T-cell (primary cell): ENCODE results near the gene AGBL1. TPM values are rescaled to one million over a fixed set of nuclear protein-coding genes. Genes with fewer than 3 reads are reported as not detected.

Experiments
- ATAC-seq, 4 experiments: fragments of 200-7000 bp in 3 of 4; fragments of 150-1000 bp in 1 of 4; cut with Tn5 transposase; replicated peaks in 1 of 4; 1 replicate in 3 of 4; 2 replicates in 1 of 4; pipeline ENCODE4 v1.10.0; 2021; ENCODE audit warnings: moderate library complexity in 3 of 4, mild to moderate bottlenecking in 2 of 4, moderate number of reproducible peaks in 1 of 4
- CTCF ChIA-PET, 2 donors: fragments of 300-600 bp; sonication (Branson Sonifier 250); formaldehyde crosslinking; loops; one replicate each; lab custom pipeline; 2022; ENCODE audit warnings: antibody characterized with exemption in 2 of 2; lab: Charles Lee
- POLR2A ChIA-PET, 2 donors: fragments of 300-600 bp; sonication (Branson Sonifier 250); formaldehyde crosslinking; loops; one replicate each; lab custom pipeline; 2022; ENCODE audit warnings: antibody characterized with exemption in 2 of 2; lab: Charles Lee
- DNase-seq, 35 experiments: peaks; one replicate each; pipeline versions ENCODE4 v3.0.0 to v3.0.0-alpha.2; 2013 to 2023
- H3K27ac ChIP-seq: one replicate; pipeline ENCODE4 v1.5.1; 2013; ENCODE audit warnings: low read length
- H3K27me3 ChIP-seq, 2 experiments: replicated peaks in 1 of 2; 1 replicate in 1 of 2; 2 replicates in 1 of 2; pipeline versions ENCODE4 v1.6.1 to v1.7.0; 2013; ENCODE audit warnings: low read length in 1 of 2, mixed read lengths in 1 of 2; ENCODE audit not compliant: control insufficient read depth in 2 of 2, insufficient read depth in 2 of 2; ENCODE audit errors: extremely low read depth in 1 of 2
- H3K36me3 ChIP-seq, 2 donors: 1 replicate in 1 of 2; 2 replicates in 1 of 2; pipeline versions ENCODE4 v1.6.1 to v1.7.0; 2013; ENCODE audit warnings: low read length in 1 of 2; ENCODE audit not compliant: control insufficient read depth in 2 of 2, insufficient read depth in 1 of 2; ENCODE audit errors: extremely low read depth in 1 of 2
- H3K4me1 ChIP-seq, 2 experiments: 1 replicate in 1 of 2; 2 replicates in 1 of 2; pipeline versions ENCODE4 v1.6.1 to v1.7.0; 2013; ENCODE audit warnings: low read length in 2 of 2, mixed read lengths in 1 of 2; ENCODE audit not compliant: insufficient read depth in 2 of 2, control insufficient read depth in 1 of 2; ENCODE audit errors: extremely low read depth in 1 of 2
- H3K4me3 ChIP-seq, 2 donors: 1 replicate in 1 of 2; 2 replicates in 1 of 2; pipeline versions ENCODE4 v1.5.1 to v1.7.0; 2013; ENCODE audit warnings: mild to moderate bottlenecking in 2 of 2, low read length in 1 of 2, moderate library complexity in 1 of 2; ENCODE audit not compliant: control insufficient read depth in 1 of 2; ENCODE audit errors: extremely low read depth in 1 of 2
- H3K9me3 ChIP-seq: 2 replicates; pipeline ENCODE4 v1.7.0; 2013
- H3K27ac Mint-ChIP-seq, 2 donors: one replicate each; pipeline ENCODE4 v1.8.0; 2020 to 2021; ENCODE audit warnings: mild to moderate bottlenecking in 2 of 2, mixed read lengths in 2 of 2
- H3K27me3 Mint-ChIP-seq, 2 donors: one replicate each; pipeline ENCODE4 v1.8.0; 2021 to 2022; ENCODE audit warnings: mixed read lengths in 2 of 2
- H3K36me3 Mint-ChIP-seq: one replicate; pipeline ENCODE4 v1.8.0; 2021; ENCODE audit warnings: mixed read lengths
- H3K4me1 Mint-ChIP-seq, 3 donors: one replicate each; pipeline ENCODE4 v1.8.0; 2020 to 2022; ENCODE audit warnings: mixed read lengths in 3 of 3, mild to moderate bottlenecking in 1 of 3
- H3K4me3 Mint-ChIP-seq, 3 donors: one replicate each; pipeline ENCODE4 v1.8.0; 2020 to 2022; ENCODE audit warnings: mild to moderate bottlenecking in 3 of 3, mixed read lengths in 3 of 3, moderate library complexity in 3 of 3
- H3K9me3 Mint-ChIP-seq, 3 donors: one replicate each; pipeline ENCODE4 v1.8.0; 2020 to 2022; ENCODE audit warnings: mixed read lengths in 3 of 3
- WGBS: methylation state at CpG from one replicate; pipeline ENCODE4 v1.1.5; 2013; ENCODE audit warnings: missing lambda C conversion rate; ENCODE audit not compliant: insufficient coverage; 5-methylcytosine and 5-hydroxymethylcytosine counted together
- total RNA-seq, 35 experiments: library from RNA in 6 of 35; stranded (reverse) in 6 of 35; fragments of 120-200 nt in 1 of 35; gene quantifications; one replicate each; pipeline versions ENCODE4 v1.2.1 to v1.2.4 and lab custom pipeline; 2013 to 2026

AGBL1 gene
- total RNA-seq, 5 donors from 2014 or later (not counting 1 experiment from before 2014, with no cell fraction given), result not detected

DNA sequence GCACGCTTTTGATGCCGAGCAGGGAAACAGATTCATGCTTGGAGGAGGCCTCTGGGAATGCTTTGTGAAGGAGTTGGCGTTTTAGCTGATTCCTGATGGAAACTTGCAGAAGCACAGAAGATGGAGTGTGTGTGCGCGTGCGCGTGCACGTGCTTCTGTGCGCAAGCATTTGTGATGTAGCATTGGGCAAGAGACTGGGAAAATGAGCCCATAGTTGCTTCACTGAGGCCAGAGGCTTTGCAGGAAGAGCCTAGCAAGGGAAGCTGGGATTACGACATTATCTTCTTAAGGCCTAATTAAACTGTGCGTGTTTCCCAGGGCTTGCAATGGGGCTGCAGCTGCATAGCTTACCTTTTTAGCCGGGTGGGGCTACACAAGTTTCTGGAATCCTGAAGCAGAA, 18.1 kb upstream of the AGBL1 start:
- Histone ChIP-seq H3K9me3 (no peaks in the 10 kb centered on the region), H3K4me1 (no peaks in the 10 kb centered on the region), H3K27ac (no peak overlapping the region), H3K4me3 (no peak overlapping the region), H3K27me3 (peaks cover 0 to 24% of the 10 kb centered on the region in 2 experiments), H3K36me3 (no peaks in the 10 kb centered on the region)
- CTCF ChIA-PET, result no interaction called here
- Mint-ChIP-seq H3K27ac (no peak overlapping the region), H3K4me1 (no peaks in the 10 kb centered on the region), H3K27me3 (peaks cover 16 to 24% of the 10 kb centered on the region in 2 donors), H3K9me3 (no peaks in the 10 kb centered on the region), H3K4me3 (no peak overlapping the region), H3K36me3 (no peaks in the 10 kb centered on the region)
- POLR2A ChIA-PET, result no interaction called here
- DNase-seq (no peak), ATAC-seq (no peak)
- 94% methylated on average over 12 of the region's 12 CpGs for WGBS

DNA sequence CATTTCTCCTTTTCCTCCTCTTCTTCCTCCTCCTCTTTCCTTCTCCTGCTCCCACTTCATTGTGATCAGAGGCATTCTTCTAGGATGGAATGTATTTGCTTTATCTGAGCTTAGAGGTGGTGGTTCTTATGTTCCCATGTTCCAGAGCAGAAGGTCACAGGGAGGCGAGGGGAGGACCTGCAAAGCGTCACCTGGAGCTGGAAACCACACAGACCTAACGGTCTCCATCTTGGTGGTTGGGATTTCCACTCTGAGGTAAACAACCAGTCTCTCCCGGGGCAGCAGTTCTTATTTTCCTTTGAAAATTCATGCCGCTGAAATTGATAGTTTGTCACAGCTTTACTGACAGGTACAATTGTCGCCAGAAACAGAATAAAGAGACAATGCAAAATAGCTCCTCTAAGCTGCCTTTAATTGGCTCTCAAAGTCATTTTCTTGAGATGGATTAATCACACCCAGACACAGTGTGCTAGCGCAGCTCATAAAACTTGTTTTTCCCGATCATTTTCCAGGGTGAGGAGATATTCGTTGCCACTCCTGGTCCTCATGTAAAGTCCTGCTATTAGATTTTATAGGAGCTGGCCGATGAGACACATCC, 16.9 kb upstream of the AGBL1 start:
- ATAC-seq (no peak), DNase-seq (no peak)
- Mint-ChIP-seq H3K9me3 (peaks cover 2 to 9% (median 8%) of the 10 kb centered on the region in 3 donors), H3K27me3 (peaks cover 16 to 25% of the 10 kb centered on the region in 2 donors), H3K4me1 (no peaks in the 10 kb centered on the region), H3K27ac (no peak overlapping the region), H3K4me3 (no peak overlapping the region), H3K36me3 (no peaks in the 10 kb centered on the region)
- H3K36me3 ChIP-seq, result no peaks in the 10 kb centered on the region
- no peak overlapping the region for H3K4me3 ChIP-seq
- WGBS, result 67% methylated on average over 9 of the region's 10 CpGs
- H3K27ac ChIP-seq, result no peak overlapping the region
- ChIA-PET POLR2A (no interaction called here), CTCF (no interaction called here)
- peaks cover 0 to 26% of the 10 kb centered on the region in 2 experiments for H3K27me3 ChIP-seq
- H3K9me3 ChIP-seq, result no peaks in the 10 kb centered on the region
- H3K4me1 ChIP-seq, result no peaks in the 10 kb centered on the region

DNA sequence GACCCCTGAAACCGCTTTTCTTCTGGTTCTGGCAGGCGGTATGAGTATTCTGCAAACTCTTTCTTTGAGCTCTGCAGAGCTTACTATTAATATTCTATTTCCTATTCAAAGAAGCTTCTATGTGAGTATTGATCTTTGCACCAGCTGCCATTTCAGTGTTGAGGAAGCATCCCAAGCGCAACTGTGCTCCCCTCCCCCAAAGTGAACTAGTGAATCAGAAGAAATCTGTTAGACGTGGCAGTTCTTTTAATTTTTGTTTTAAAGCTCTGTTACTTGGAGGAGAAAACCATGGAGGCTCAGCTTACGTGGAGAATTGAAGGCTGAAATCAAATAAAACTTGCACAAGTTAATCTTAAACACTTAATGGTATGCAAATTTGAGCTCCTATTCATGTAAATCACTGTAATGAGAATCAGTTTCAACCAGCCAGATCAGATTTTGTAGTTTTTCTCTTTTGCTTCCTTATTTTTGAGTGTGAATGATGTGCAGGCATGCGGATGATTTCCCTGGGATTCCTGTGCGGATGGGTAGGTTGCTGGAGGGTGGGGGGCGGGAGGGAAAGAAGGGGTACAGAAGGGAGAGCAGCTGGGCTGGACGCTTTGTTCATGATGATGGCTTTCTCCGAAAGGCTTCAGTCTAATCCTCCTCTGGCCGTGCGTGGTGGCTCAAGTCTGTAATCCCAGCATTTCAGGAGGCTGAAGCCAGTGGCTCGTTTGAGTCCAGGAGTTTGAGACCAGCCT, 16.1 kb upstream of the AGBL1 start:
- ChIA-PET POLR2A (no interaction called here), CTCF (no interaction called here)
- no peaks in the 10 kb centered on the region for H3K9me3 ChIP-seq
- no peaks in the 10 kb centered on the region for H3K36me3 ChIP-seq
- H3K27ac ChIP-seq, result no peak overlapping the region
- H3K4me3 Mint-ChIP-seq, result no peak overlapping the region
- H3K4me1 ChIP-seq, result no peaks in the 10 kb centered on the region
- H3K27me3 Mint-ChIP-seq, result peaks cover 16 to 25% of the 10 kb centered on the region in 2 donors
- H3K4me1 Mint-ChIP-seq, result no peaks in the 10 kb centered on the region
- H3K4me3 ChIP-seq, result no peak overlapping the region
- H3K27me3 ChIP-seq, result peaks cover 0 to 26% of the 10 kb centered on the region in 2 experiments
- peaks cover 2 to 9% (median 8%) of the 10 kb centered on the region in 3 donors for H3K9me3 Mint-ChIP-seq
- ATAC-seq (no peak), DNase-seq (no peak)
- no peak overlapping the region for H3K27ac Mint-ChIP-seq
- WGBS, result 80% methylated on average over 7 of the region's 13 CpGs
- H3K36me3 Mint-ChIP-seq, result no peaks in the 10 kb centered on the region

DNA sequence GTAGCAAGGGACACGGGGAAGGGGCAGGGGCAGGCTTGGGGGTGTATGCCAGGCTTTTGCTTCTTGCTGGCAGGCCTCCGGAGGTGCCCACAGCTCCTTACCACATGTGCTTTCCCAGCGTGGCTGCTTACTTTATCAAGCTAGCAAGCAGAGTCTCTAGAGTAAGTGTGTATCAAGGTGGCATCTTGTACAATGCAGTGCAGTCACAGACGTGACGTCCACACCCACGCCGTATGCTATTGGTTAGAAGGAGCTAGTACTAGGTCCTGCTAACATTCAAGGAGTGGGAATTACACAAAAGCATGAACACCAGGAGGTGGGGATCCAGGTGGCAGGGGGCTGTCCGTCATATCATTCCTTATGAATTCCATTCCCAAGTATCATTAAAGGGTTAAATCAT, 15.3 kb upstream of the AGBL1 start:
- no peaks in the 10 kb centered on the region for H3K4me1 ChIP-seq
- H3K4me3 ChIP-seq, result no peak overlapping the region
- WGBS, result 88% methylated on average over 6 of the region's 8 CpGs
- H3K27ac ChIP-seq, result no peak overlapping the region
- H3K9me3 ChIP-seq, result no peaks in the 10 kb centered on the region
- no peaks in the 10 kb centered on the region for H3K36me3 Mint-ChIP-seq
- POLR2A ChIA-PET, result no interaction called here
- no peak overlapping the region for H3K4me3 Mint-ChIP-seq
- CTCF ChIA-PET, result no interaction called here
- peaks cover 2 to 9% (median 8%) of the 10 kb centered on the region in 3 donors for H3K9me3 Mint-ChIP-seq
- H3K36me3 ChIP-seq, result no peaks in the 10 kb centered on the region
- H3K27me3 ChIP-seq, result peaks cover 0 to 26% of the 10 kb centered on the region in 2 experiments
- DNase-seq (no peak), ATAC-seq (no peak)
- no peaks in the 10 kb centered on the region for H3K4me1 Mint-ChIP-seq
- no peak overlapping the region for H3K27ac Mint-ChIP-seq
- peaks cover 16 to 25% of the 10 kb centered on the region in 2 donors for H3K27me3 Mint-ChIP-seq

DNA sequence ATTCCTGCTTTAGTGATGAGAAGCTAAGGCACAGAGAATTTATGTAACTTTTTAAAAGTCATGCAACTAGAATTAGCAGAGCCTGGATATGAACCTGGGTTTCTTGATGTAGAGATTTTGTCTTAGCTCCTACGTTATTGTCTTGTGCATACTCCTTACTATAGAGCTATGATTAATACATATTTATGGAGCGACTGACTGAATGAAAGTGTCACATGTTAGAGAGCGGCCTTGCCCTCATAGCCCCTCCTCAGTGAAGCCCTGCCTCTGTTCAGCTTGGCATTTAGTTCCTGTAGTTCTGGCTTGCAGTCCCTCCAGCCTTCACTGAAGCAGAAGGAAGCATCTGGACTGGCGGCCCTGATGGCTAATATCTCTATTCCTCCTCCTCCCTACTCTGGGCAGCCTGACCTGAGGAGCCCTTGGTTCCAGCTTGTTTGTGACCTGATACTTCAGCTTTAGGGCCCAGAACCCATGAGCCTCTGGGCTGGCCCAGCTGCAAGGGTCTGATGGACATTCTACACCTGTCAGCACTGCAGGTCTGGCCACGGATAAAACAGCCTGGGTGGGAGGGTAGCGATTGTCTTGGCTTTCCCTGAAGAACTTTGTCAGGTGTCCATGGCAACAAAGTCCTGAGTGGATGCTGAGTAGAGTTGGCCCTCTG, 13.4 kb upstream of the AGBL1 start:
- no peaks in the 10 kb centered on the region for H3K4me1 ChIP-seq
- Mint-ChIP-seq H3K9me3 (peaks cover 2 to 9% (median 8%) of the 10 kb centered on the region in 3 donors), H3K4me1 (no peaks in the 10 kb centered on the region), H3K36me3 (no peaks in the 10 kb centered on the region), H3K27me3 (peaks cover 11 to 25% of the 10 kb centered on the region in 2 donors), H3K4me3 (no peak overlapping the region), H3K27ac (no peak overlapping the region)
- H3K9me3 ChIP-seq, result no peaks in the 10 kb centered on the region
- H3K36me3 ChIP-seq, result no peaks in the 10 kb centered on the region
- ATAC-seq (no peak), DNase-seq (no peak)
- peaks cover 0 to 22% of the 10 kb centered on the region in 2 experiments for H3K27me3 ChIP-seq
- no peak overlapping the region for H3K4me3 ChIP-seq
- H3K27ac ChIP-seq, result no peak overlapping the region
- CTCF ChIA-PET, result no interaction called here
- 66% methylated on average over 5 of the region's 6 CpGs for WGBS
- POLR2A ChIA-PET, result no interaction called here

DNA sequence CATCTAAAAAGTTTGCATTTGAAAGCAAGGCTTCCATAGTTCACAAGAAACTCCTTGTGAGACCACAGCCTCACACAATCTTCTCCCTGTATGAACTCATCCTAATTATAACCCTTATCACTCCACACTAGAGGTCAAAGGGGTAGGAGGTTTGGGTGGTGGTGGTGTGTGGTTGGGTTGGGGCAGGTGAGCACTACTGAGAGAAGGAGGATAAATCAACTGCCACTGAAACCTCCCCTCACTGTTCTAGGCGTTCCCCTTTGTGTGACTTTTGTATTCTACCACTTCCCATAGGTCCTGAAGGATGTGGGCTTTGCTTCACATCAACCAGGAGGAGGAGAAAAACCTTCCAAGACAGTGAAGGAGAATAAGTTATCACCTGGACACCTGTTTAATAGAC, 6.4 kb upstream of the AGBL1 start:
- H3K4me3 Mint-ChIP-seq, result no peak overlapping the region
- no peaks in the 10 kb centered on the region for H3K9me3 Mint-ChIP-seq
- Histone ChIP-seq H3K27me3 (peaks cover 0 to 5% of the 10 kb centered on the region in 2 experiments), H3K27ac (no peak overlapping the region), H3K4me1 (no peaks in the 10 kb centered on the region), H3K9me3 (no peaks in the 10 kb centered on the region), H3K36me3 (no peaks in the 10 kb centered on the region), H3K4me3 (no peak overlapping the region)
- ATAC-seq, result no peak
- ChIA-PET POLR2A (no interaction called here), CTCF (no interaction called here)
- no peaks in the 10 kb centered on the region for H3K4me1 Mint-ChIP-seq
- DNase-seq, result no peak
- no peaks in the 10 kb centered on the region for H3K36me3 Mint-ChIP-seq
- H3K27ac Mint-ChIP-seq, result no peak overlapping the region
- no CpG with 5 or more reads among the region's 1 CpG for WGBS
- peaks cover 3 to 14% of the 10 kb centered on the region in 2 donors for H3K27me3 Mint-ChIP-seq
